Measurements from ENCODE around the gene EPHB1.
"Not testable (repeated sequence)": the region's sequence is repeated elsewhere in the genome, so short reads cannot be mapped to it uniquely, and the experiment has no call there.

Gene EPHB1

GRCh38 chr3:135107043-135107442, 312.0 kb downstream of the EPHB1 start:
- Histone ChIP-seq H3K4me3 (ENCODE audit: severe bottlenecking) (no peak overlapping the region), H3K4me1 (ENCODE audit: insufficient read depth, poor library complexity, severe bottlenecking) (no peaks in the 10 kb centered on the region), H3K27me3 (ENCODE audit: insufficient read depth, poor library complexity, severe bottlenecking) (no peaks in the 10 kb centered on the region), H3K27ac (ENCODE audit: poor library complexity, severe bottlenecking) (no peak overlapping the region), H3K36me3 (ENCODE audit: low read depth) (no peaks in the 10 kb centered on the region), H3K9me3 (ENCODE audit: severe bottlenecking) (no peaks in the 10 kb centered on the region)
- TF ChIP-seq, protein P1, sequence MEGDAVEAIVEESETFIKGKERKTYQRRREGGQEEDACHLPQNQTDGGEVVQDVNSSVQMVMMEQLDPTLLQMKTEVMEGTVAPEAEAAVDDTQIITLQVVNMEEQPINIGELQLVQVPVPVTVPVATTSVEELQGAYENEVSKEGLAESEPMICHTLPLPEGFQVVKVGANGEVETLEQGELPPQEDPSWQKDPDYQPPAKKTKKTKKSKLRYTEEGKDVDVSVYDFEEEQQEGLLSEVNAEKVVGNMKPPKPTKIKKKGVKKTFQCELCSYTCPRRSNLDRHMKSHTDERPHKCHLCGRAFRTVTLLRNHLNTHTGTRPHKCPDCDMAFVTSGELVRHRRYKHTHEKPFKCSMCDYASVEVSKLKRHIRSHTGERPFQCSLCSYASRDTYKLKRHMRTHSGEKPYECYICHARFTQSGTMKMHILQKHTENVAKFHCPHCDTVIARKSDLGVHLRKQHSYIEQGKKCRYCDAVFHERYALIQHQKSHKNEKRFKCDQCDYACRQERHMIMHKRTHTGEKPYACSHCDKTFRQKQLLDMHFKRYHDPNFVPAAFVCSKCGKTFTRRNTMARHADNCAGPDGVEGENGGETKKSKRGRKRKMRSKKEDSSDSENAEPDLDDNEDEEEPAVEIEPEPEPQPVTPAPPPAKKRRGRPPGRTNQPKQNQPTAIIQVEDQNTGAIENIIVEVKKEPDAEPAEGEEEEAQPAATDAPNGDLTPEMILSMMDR (IDR thresholded peaks at IDR 0.05; ENCODE audit: poor library complexity, severe bottlenecking) = no peak
- ATAC-seq (ENCODE audit: low read depth) = no peak
- DNase-seq (ENCODE audit: low spot score) = no peak

DNA sequence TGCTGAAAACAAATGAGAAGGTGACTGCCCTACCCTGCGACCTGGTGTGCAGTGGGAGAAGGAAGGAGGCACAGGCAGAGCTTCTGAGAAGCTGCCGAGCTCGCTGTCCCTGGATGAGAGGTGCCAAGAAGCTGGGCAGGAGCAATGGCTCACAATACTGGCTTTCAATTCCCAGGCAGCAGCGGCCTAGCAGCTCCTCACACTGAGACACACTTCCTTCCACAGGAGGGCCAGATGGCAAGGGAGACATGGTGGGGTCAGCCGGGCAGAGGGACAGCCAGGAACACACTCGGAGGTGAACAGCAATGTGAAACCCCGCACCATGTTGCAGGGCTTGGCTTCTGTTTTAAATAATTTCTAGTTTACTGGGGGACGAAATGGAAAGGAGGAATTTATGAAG, 314.6 kb downstream of the EPHB1 start:
- H3K4me3 ChIP-seq (ENCODE audit: severe bottlenecking) = no peak overlapping the region
- ATAC-seq (ENCODE audit: low read depth) (no peak), DNase-seq (ENCODE audit: low spot score) (no peak)
- no peaks in the 10 kb centered on the region for H3K4me1 ChIP-seq (ENCODE audit: insufficient read depth, poor library complexity, severe bottlenecking)
- no peak overlapping the region for H3K27ac ChIP-seq (ENCODE audit: poor library complexity, severe bottlenecking)
- TF ChIP-seq, protein P1 (IDR thresholded peaks at IDR 0.05; ENCODE audit: poor library complexity, severe bottlenecking) = no peak
- H3K27me3 ChIP-seq (ENCODE audit: insufficient read depth, poor library complexity, severe bottlenecking) = no peaks in the 10 kb centered on the region
- H3K9me3 ChIP-seq (ENCODE audit: severe bottlenecking) = no peaks in the 10 kb centered on the region
- H3K36me3 ChIP-seq (ENCODE audit: low read depth) = no peaks in the 10 kb centered on the region

DNA sequence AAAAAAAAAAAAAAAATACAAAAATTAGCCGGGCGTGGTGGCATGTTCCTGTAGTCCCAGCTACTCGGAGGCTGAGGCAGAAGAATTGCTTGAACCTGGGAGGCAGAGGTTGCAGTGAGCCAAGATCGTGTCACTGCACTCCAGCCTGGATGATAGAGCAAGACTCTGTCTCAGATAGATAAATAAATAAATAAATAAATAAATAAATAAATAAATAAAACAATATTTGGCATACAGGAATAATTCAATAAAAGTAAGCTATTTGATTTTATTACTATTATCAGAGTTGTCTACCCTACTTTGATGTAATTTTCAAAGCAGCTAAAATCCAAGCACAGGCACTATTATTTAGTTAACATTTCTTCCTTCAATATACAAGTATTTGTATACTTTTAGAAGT, 319.5 kb downstream of the EPHB1 start:
- H3K4me3 ChIP-seq (ENCODE audit: severe bottlenecking); ATAC-seq (ENCODE audit: low read depth); H3K27me3 ChIP-seq (ENCODE audit: insufficient read depth, poor library complexity, severe bottlenecking); H3K9me3 ChIP-seq (ENCODE audit: severe bottlenecking); H3K27ac ChIP-seq (ENCODE audit: poor library complexity, severe bottlenecking); H3K4me1 ChIP-seq (ENCODE audit: insufficient read depth, poor library complexity, severe bottlenecking); DNase-seq (ENCODE audit: low spot score); H3K36me3 ChIP-seq (ENCODE audit: low read depth): not testable (repeated sequence)

- H3K4me1 ChIP-seq (ENCODE audit: insufficient read depth, poor library complexity, severe bottlenecking) = no peaks in the 10 kb centered on the region
- no peak for ATAC-seq (ENCODE audit: low read depth)
- H3K27ac ChIP-seq (ENCODE audit: poor library complexity, severe bottlenecking) = no peak overlapping the region
- no peaks in the 10 kb centered on the region for H3K27me3 ChIP-seq (ENCODE audit: insufficient read depth, poor library complexity, severe bottlenecking)
- no peaks in the 10 kb centered on the region for H3K36me3 ChIP-seq (ENCODE audit: low read depth)
- TF ChIP-seq, protein P1 (IDR thresholded peaks at IDR 0.05; ENCODE audit: poor library complexity, severe bottlenecking) = no peak
- no peak overlapping the region for H3K4me3 ChIP-seq (ENCODE audit: severe bottlenecking)
- no peak for DNase-seq (ENCODE audit: low spot score)
- no peaks in the 10 kb centered on the region for H3K9me3 ChIP-seq (ENCODE audit: severe bottlenecking)
Observed at GRCh38 chr3:135117977-135118376, 322.9 kb downstream of the EPHB1 start.

DNA sequence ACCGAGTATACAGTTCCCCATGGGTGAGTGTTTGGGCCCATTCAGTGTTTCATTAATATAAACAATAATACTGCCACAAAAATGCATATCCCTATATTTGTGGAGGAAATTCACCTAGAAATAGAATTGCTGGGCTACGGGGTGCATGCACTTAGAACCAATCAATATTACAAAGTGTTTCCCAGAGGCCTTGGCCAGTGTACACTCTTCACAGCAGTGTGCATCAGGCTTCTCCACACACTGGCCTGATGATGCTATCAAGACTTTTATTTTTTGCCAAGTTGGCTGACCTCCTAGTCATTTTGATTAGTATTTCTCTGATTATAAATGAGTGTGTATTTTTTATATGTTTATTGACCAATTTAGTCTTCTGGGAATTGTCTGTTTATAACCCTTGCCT, 323.7 kb downstream of the EPHB1 start:
- H3K27ac ChIP-seq (ENCODE audit: poor library complexity, severe bottlenecking) = no peak overlapping the region
- H3K4me3 ChIP-seq (ENCODE audit: severe bottlenecking) = no peak overlapping the region
- no peaks in the 10 kb centered on the region for H3K9me3 ChIP-seq (ENCODE audit: severe bottlenecking)
- no peaks in the 10 kb centered on the region for H3K36me3 ChIP-seq (ENCODE audit: low read depth)
- no peaks in the 10 kb centered on the region for H3K4me1 ChIP-seq (ENCODE audit: insufficient read depth, poor library complexity, severe bottlenecking)
- no peaks in the 10 kb centered on the region for H3K27me3 ChIP-seq (ENCODE audit: insufficient read depth, poor library complexity, severe bottlenecking)
- DNase-seq (ENCODE audit: low spot score) (no peak), ATAC-seq (ENCODE audit: low read depth) (no peak)
- TF ChIP-seq, protein P1 (IDR thresholded peaks at IDR 0.05; ENCODE audit: poor library complexity, severe bottlenecking) = no peak
